H1 (cell line): ENCODE results near the gene GATD1.

ENCODE experiments used
- CHD2 ChIP-seq: IDR thresholded peaks from 2 replicates; pipeline ENCODE4 v1.6.1; 2012; ENCODE audit warnings: low read length, improper control_type of control experiment
- CREB1 ChIP-seq: IDR thresholded peaks from 2 replicates; pipeline ENCODE4 v1.6.1; 2012; ENCODE audit warnings: inconsistent platforms
- E2F6 ChIP-seq: IDR thresholded peaks from 2 replicates; pipeline ENCODE4 v1.6.1; 2012; ENCODE audit warnings: inconsistent platforms
- EP300 ChIP-seq, 2 experiments: IDR thresholded peaks; 1 replicate in 1 of 2; 2 replicates in 1 of 2; pipeline ENCODE4 v1.6.1; 2011 to 2012; ENCODE audit warnings: low read depth in 2 of 2, low read length in 2 of 2, mild to moderate bottlenecking in 2 of 2, borderline replicate concordance in 1 of 2, inconsistent platforms in 1 of 2, moderate library complexity in 1 of 2
- EZH2 ChIP-seq: fragments of 200-600 bp; sonication (generic); IDR thresholded peaks from 2 replicates; pipeline ENCODE4 v1.7.1; 2012; ENCODE audit warnings: low read depth, mild to moderate bottlenecking, moderate library complexity, low read length, inconsistent platforms; ENCODE audit not compliant: severe bottlenecking
- JUND ChIP-seq: IDR thresholded peaks from 2 replicates; pipeline ENCODE4 v1.6.1; 2011; ENCODE audit warnings: mild to moderate bottlenecking, improper control_type of control experiment, low read length
- POLR2A ChIP-seq, 2 experiments: IDR thresholded peaks; 1 replicate in 1 of 2; 2 replicates in 1 of 2; pipeline ENCODE4 v1.6.1; 2011; ENCODE audit warnings: low read depth in 2 of 2, low read length in 2 of 2, mild to moderate bottlenecking in 2 of 2; ENCODE audit errors: control extremely low read depth in 1 of 2
- POLR2AphosphoS5 ChIP-seq: IDR thresholded peaks from 2 replicates; pipeline ENCODE4 v1.6.1; 2011; ENCODE audit warnings: low read depth, low read length
- RFX5 ChIP-seq: IDR thresholded peaks from 2 replicates; pipeline ENCODE4 v1.6.1; 2011; ENCODE audit warnings: low read depth, low read length, improper control_type of control experiment, borderline replicate concordance
- SUZ12 ChIP-seq: fragments of 200-600 bp; sonication (generic); IDR thresholded peaks from 2 replicates; pipeline ENCODE4 v1.6.1; 2012; ENCODE audit warnings: mild to moderate bottlenecking, inconsistent platforms, low read length, moderate library complexity, mixed read lengths
- TAF1 ChIP-seq: IDR thresholded peaks from 2 replicates; pipeline ENCODE4 v1.6.1; 2011; ENCODE audit warnings: mild to moderate bottlenecking, low read depth, low read length
- TCF12 ChIP-seq: IDR thresholded peaks from 2 replicates; pipeline ENCODE4 v1.6.1; 2011; ENCODE audit warnings: low read depth, mild to moderate bottlenecking, low read length
- TF ChIP-seq, protein P1 (sequence below), 3 experiments: IDR thresholded peaks; 1 replicate in 2 of 3; 2 replicates in 1 of 3; pipeline versions ENCODE4 v1.5.1 to v1.6.1; 2011; ENCODE audit warnings: low read length in 3 of 3, mild to moderate bottlenecking in 3 of 3, inconsistent platforms in 2 of 3, low read depth in 1 of 3, moderate library complexity in 1 of 3; ENCODE audit not compliant: insufficient read depth in 1 of 3; ENCODE audit errors: control extremely low read depth in 1 of 3
- TF ChIP-seq, protein P2 (sequence below): IDR thresholded peaks from 2 replicates; pipeline ENCODE4 v1.6.1; 2011; ENCODE audit warnings: low read length, improper control_type of control experiment

DNA sequence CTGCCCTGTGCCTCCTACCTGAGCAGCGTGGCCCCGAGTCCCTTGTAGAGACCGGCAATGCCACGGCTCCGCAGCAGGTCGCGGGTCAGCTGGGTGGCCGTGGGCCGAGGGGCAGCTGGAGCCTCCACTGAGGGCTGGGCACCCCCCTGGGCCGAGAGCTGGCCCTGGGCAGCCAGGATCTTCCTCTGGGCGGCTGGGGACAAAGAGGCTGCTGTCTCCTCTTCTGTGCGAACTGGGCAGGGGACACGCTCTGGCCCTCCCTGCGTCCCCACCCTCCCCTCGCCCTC lies 15.2 kb upstream of the GATD1 start:
- TF ChIP-seq, protein P1, sequence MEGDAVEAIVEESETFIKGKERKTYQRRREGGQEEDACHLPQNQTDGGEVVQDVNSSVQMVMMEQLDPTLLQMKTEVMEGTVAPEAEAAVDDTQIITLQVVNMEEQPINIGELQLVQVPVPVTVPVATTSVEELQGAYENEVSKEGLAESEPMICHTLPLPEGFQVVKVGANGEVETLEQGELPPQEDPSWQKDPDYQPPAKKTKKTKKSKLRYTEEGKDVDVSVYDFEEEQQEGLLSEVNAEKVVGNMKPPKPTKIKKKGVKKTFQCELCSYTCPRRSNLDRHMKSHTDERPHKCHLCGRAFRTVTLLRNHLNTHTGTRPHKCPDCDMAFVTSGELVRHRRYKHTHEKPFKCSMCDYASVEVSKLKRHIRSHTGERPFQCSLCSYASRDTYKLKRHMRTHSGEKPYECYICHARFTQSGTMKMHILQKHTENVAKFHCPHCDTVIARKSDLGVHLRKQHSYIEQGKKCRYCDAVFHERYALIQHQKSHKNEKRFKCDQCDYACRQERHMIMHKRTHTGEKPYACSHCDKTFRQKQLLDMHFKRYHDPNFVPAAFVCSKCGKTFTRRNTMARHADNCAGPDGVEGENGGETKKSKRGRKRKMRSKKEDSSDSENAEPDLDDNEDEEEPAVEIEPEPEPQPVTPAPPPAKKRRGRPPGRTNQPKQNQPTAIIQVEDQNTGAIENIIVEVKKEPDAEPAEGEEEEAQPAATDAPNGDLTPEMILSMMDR (IDR thresholded peaks at IDR 0.05; ENCODE audit: control extremely low read depth in 1 of 3, insufficient read depth in 1 of 3, low read depth in 1 of 3, low read length in 3 of 3): no peak
- TF ChIP-seq POLR2AphosphoS5: no peak
- no peak for TF ChIP-seq EZH2
- no peak for TF ChIP-seq POLR2A (IDR thresholded peaks at IDR 0.05; ENCODE audit: control extremely low read depth in 1 of 2, low read depth in 2 of 2, low read length in 2 of 2)
- no peak for TF ChIP-seq JUND
- no peak for TF ChIP-seq EP300 (IDR thresholded peaks at IDR 0.05; ENCODE audit: borderline replicate concordance in 1 of 2, low read depth in 2 of 2, low read length in 2 of 2)
- TF ChIP-seq CHD2: no peak
- no peak for TF ChIP-seq CREB1
- no peak for TF ChIP-seq TAF1
- no peak for TF ChIP-seq SUZ12
- no peak for TF ChIP-seq RFX5
- TF ChIP-seq TCF12: no peak
- TF ChIP-seq, protein P2, sequence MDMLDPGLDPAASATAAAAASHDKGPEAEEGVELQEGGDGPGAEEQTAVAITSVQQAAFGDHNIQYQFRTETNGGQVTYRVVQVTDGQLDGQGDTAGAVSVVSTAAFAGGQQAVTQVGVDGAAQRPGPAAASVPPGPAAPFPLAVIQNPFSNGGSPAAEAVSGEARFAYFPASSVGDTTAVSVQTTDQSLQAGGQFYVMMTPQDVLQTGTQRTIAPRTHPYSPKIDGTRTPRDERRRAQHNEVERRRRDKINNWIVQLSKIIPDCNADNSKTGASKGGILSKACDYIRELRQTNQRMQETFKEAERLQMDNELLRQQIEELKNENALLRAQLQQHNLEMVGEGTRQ: no peak
- no peak for TF ChIP-seq E2F6
